ENCODE results near the gene ZBTB32.
"Not testable (repeated sequence)": the region's sequence is repeated elsewhere in the genome, so short reads cannot be mapped to it uniquely, and the experiment has no call there.

The ZBTB32 gene, protein sequence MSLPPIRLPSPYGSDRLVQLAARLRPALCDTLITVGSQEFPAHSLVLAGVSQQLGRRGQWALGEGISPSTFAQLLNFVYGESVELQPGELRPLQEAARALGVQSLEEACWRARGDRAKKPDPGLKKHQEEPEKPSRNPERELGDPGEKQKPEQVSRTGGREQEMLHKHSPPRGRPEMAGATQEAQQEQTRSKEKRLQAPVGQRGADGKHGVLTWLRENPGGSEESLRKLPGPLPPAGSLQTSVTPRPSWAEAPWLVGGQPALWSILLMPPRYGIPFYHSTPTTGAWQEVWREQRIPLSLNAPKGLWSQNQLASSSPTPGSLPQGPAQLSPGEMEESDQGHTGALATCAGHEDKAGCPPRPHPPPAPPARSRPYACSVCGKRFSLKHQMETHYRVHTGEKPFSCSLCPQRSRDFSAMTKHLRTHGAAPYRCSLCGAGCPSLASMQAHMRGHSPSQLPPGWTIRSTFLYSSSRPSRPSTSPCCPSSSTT

GRCh38 chr19:35704218-35704617, at the start of gene ZBTB32:
ZBTB32 (plus strand) TSS chr19:35704558; CDS start chr19:35714627, 10,069 bp downstream.
- no peak for DNase-seq

DNA sequence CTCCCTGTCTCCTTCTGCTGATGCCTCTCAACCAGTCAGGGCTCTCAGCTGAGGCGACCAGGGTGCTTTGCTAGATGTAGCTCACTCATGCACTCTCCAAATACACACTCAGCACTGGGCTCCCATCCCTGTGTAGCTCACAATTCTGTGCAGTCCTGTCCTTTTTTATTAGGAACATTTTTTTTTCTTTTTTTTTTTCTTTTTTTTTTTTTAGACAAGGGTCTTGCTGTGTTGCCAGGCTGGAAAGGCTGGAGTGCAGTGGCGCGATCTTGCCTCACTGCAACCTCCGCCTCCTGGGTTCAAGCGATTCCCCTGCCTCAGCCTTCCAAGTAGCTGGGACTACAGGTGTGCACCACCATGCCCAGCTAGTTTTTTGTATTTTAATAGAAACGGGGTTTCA, 49.5 kb upstream of the ZBTB32 start:
- not testable (repeated sequence) for DNase-seq

GRCh38 chr19:35655600-35655999, 48.8 kb upstream of the ZBTB32 start:
- DNase-seq: no peak

DNA sequence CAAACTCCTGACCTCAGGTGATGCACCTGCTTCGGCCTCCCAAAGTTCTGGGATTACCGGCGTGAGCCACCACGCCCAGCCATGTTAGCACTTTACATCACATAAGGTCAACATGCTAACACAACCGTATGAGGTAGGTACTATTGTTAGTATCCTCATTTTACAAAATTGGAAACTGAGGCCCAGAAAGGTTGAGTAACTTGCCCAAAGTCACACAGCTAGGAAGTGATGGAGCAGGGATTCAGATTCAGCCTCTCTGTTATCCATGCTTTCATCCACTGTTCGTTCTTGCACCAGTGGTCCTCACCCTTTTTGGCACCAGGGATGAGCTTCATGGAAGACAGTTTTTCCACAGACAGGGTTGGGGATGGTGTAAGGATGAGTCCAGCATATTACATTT, 47.7 kb upstream of the ZBTB32 start:
- DNase-seq: no peak

DNA sequence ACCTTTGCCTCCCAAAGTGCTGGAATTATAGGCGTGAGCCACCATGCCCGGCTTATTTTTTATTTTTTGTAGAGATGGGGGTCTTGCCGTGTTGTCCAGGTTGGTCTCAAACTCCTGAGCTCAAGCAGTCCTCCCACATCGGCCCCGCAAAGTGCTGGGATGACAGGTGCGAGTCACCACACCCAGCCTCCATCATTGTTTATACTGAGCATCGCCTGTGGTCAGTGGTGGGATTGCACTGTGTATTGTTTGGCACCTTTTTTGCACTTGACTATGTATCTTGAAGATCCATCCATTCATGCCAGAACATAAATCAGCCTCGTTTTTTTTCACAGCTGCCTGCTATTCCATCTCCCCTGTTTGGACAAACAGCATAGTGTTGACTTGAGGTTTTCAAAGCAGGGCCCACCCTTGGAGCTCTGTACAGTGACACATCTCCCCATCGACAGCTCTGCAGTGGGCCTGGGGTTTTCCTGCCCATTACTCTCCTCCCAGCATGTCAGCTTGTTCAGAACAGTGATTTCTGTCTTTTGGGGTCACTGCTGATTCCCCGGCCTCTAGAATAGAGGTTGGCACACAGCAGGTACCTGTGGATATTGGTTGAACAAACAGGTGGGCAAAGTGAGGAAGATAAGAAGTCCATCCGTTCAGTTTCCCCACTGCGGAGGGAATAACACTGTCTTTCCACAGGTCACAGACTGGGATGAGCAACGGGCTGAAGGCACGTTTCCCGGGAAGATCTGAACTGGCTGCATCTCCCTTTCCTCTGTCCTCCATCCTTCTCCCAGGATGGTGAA, 46.3 kb upstream of the ZBTB32 start:
- no peak for DNase-seq

DNA sequence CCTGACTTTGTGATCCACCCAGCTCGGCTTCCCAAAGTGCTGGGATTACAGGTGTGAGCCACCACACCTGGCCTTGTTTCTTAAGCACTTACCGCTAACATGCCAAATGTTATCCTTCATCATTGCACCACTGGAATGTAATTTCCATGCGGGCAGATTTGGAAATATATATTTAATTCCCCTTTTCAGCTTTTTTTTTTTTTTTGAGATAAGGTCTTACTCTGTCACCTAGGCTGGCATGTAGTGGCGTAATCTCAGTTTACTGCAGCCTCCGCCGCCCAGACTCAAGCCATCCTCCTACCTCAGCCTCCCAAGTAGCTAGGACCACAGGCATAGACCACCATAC, 42.4 kb upstream of the ZBTB32 start:
- DNase-seq: no peak

- DNase-seq: no peak
Observed at GRCh38 chr19:35663981-35664380, 40.4 kb upstream of the ZBTB32 start.

DNA sequence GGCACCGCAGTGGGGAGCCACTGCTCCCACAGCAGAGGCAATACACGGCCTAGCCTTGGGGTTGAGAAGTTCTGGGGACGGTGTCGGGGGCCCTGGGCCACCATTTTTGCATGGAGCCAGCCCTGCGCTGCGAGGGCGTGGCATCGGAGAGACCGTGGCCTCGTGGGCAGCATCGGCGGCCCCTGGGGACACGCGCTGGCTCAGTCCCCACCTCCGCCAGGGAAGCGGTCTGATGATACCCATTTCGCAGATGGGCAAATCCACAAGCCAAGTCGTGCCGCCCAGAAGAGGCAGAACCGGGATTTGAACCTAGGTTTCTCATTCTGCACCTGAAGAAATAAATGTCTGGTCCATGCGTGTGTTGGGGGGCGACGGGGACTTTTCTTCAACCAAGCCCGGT, 39.2 kb upstream of the ZBTB32 start:
- DNase-seq: no peak

DNA sequence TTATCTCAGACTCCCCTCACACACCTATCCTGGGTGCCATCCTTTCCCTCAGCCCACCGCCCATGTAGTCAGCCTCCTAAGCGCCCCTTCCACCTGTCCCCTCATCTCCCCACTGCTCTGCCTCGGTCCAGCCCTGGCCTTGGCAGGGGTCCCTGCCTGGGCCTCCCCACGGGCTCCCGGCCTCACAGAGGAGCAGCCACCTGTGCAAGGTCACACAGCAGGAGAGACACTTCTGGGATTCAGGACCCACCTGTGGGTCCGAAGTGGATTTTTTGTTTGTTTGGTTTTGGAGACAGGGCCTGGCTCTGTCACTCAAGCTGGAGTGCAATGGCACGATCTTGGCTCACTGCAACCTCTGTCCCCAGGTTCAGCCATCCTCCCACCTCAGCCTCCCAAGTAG, 38.8 kb upstream of the ZBTB32 start:
- DNase-seq: no peak

DNA sequence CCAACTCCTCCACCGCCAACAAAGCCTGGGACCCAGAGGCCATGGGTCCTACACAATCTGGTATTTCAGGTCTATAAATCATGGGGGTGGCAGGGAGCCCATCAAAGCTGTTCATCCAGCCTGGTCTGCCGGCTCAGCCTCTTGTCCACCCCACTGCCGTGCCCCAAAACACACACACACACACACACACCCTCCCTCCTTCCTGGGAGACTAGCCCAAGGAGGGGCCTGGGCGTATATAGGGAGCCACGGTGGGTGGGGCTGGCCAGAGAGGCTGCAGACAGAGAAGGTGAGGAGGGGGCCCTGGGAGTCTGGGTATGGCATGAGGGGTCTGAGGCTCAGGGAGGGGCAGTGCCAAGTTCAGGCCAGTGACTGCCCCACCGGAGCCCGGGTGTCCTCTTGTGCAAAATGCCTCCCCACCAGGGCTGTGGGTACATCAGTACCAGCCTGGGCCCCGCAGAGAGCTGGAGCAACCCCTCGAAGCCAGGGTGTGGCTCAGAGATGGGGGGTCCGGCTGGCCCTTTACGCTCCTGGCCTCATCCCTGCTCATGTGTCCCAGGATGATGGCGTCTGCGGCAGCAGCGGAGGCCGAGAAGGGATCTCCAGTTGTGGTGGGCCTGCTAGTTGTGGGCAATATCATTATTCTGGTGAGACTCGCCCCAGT, 38.0 kb upstream of the ZBTB32 start, which contains the start of gene UPK1A:
TSS of gene UPK1A (plus strand) at position 267 of the 663 bp plus-strand sequence. CDS start at position 563, 296 bp downstream.
- no peak for DNase-seq

GRCh38 chr19:35669566-35669965, 34.8 kb upstream of the ZBTB32 start:
- DNase-seq: no peak

GRCh38 chr19:35669974-35670373, 34.4 kb upstream of the ZBTB32 start:
- no peak for DNase-seq

DNA sequence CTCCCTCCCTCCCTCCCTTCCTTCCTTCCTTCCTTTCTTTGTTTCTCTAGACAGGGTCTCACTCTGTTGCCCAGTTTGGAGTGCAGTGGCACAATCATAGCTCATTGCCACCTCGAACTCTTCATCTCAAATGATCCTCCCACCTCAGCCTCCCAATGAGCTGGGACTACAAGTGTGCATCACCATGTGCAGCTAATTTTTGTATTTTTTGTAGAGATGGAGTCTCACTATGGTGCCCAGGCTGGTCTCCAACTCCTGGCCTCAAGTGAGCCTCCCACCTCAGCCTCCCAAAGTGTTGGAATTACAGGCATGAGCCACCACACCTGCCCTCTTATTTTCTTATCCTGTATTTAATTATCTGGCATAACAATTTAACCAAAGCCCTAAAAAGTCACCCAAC, 33.7 kb upstream of the ZBTB32 start:
- no peak for DNase-seq

DNA sequence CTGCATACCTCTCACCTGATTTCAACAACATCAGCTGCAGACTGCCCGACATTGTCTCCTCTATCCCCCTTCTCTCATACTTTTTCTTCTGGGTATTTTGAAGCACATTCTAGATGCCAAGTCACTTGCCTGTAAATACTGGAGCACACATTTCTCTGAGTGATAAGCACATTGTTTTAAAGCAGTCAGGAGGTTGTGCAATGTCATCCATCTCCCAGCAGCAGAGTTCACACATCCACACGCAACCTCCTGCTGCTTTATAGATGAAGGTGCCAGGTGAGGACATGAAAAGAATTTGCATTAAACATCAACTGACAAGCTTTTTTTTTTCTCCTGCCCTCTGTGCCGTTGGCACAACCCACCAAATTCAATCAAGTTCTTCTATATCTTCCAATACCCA, 32.5 kb upstream of the ZBTB32 start:
- no peak for DNase-seq

DNA sequence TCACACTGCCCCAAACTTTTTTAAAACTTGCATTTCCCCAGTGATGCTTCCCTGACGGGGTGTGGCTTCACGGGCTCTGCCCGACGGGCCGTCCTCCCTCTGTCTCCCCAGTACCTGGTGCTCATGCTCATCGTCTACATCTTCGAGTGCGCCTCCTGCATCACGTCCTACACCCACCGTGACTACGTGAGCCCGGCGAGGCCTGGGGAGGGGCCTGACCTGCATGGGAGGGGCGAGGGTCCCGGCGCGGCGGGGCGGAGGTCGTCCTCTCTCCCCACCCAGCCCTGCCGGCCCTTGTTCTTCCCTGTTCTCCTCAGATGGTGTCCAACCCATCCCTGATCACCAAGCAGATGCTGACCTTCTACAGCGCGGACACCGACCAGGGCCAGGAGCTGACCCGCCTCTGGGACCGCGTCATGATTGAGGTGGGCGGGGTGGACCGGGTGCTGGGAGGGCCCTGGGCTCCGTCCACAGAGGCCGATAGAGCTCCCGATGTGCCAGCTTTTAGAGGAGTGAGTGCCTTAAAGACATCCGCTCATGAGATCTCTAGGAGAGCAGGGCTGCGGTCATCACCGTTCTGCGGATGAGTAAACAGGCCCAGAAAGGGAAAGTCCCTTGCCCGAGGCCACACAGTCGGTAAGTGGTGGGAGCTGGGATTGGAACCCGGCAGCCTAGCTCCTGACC, 31.1 kb upstream of the ZBTB32 start:
- DNase-seq: peak; percentile 52

DNA sequence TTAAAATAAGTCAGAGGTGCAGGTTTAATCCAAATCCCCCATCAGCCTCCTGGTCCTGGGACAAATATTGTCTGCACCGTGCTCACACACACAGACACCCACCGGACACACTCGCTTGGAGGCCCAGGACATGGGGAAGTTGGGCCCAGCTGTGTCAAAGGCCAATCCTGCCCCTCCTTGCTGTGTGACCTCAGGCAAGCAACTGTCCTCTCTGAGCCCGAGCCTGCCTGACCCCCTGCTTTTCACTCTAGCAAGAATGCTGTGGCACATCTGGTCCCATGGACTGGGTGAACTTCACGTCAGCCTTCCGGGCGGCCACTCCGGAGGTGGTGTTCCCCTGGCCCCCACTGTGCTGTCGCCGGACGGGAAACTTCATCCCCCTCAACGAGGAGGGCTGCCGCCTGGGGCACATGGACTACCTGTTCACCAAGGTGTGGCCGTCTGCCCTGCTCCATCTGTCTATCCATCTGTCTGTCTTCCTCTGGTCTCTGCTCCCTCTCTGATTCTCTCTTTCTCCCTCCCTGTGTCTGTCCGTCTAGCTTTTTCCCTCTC, 28.7 kb upstream of the ZBTB32 start:
- no peak for DNase-seq

GRCh38 chr19:35689836-35690235, 14.5 kb upstream of the ZBTB32 start:
- DNase-seq: no peak

DNA sequence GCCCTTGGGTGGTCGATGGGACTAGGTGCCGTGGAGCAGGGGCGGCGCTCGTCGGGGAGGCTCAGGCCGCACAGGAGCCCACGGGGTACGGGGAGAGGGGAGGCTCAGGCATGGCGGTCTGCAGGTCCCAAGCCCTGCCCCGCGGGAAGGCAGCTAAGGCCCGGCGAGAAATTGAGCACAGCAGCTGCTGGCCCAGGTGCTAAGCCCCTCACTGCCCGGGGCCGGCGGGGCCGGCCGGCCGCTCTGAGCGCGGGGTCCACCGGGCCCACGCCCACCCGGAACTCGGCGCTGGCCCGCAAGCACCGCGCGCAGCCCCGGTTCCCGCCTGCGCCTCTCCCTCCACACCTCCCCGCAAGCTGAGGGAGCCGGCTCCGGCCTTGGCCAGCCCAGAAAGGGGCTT, 13.3 kb upstream of the ZBTB32 start:
- not testable (repeated sequence) for DNase-seq

DNA sequence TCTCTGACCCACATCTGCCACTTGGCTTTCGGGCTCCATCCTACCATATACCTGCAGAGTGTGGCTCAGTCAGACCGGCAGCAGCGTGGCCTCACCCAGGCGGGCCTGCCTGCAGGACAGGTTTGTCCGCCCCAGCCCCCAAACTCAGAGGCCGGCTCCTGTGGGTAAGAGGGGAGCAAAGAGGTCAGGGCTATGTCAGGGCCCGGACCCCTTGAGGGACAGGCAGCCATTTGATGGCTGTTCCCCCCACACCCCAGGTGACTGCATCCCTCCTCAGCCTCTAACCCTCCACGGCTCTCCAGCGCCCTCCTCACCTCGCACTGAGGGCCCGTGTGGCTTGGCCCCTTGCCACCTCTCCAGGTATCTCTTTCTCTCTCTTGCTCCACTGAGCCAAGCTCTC, 12.3 kb upstream of the ZBTB32 start:
- no peak for DNase-seq

GRCh38 chr19:35693422-35693821, 10.9 kb upstream of the ZBTB32 start:
- DNase-seq: no peak

- peak; percentile 96 for DNase-seq
Observed at GRCh38 chr19:35693835-35694599, 10.3 kb upstream of the ZBTB32 start.
